Measurements from ENCODE around the gene DMD.

GRCh38 chrX:33095079-33095478 lies 116.3 kb downstream of the DMD start:
- TF ChIP-seq CTCF (conservative IDR thresholded peaks at IDR 0.05) = no peak
- TF ChIP-seq EZH2 (IDR thresholded peaks at IDR 0.05; ENCODE audit: low read depth) = no peak
